ENCODE data around the gene SH3GL1. TPM values are rescaled to one million over a fixed set of nuclear protein-coding genes. Genes with fewer than 3 reads are reported as not detected.

Gene SH3GL1
- polyA plus RNA-seq, 1 donor (not counting 4 experiments of a cell fraction or from before 2014, with no cell fraction given) = 47.4 TPM

DNA sequence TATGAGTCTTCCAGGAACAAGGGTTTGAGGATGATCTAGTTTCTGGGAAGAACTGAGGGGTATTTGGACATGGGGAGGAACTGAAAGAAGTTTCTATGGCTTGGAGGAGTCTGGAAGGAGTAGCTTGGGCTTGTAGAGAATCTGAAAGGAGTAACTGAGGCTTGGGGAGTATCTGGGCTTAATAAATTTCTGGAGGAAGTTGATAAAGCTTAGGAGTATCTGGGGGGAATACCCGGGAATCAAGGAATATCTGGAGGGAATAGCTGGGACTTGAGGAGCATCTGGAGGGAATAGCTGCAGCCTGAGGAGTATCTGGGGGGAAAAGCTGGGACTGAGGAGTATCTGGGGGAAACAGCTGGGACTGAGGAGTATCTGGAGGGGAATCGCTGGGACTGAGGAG lies 79.9 kb downstream of the SH3GL1 start:
- no peak overlapping the region for H3K4me2 ChIP-seq (ENCODE audit: control insufficient read depth, extremely low read depth, insufficient read depth, low read depth, low read length)
- no peaks in the 10 kb centered on the region for H3K9me3 ChIP-seq (ENCODE audit: control insufficient read depth, low read depth, low read length)
- no peak overlapping the region for H2AFZ ChIP-seq (ENCODE audit: control insufficient read depth, low read length)
- peaks cover 0 to 4% of the 10 kb centered on the region in 2 experiments for H3K36me3 ChIP-seq (ENCODE audit: control insufficient read depth in 2 of 2, extremely low read depth in 1 of 2, insufficient read depth in 2 of 2, low read length in 2 of 2)
- FAIRE-seq = no peak
- H3K4me3 ChIP-seq (ENCODE audit: control insufficient read depth in 2 of 3, extremely low read depth in 1 of 3, insufficient read depth in 2 of 3, low read depth in 1 of 3, low read length in 3 of 3) = no peak overlapping the region
- TF ChIP-seq, protein P1, sequence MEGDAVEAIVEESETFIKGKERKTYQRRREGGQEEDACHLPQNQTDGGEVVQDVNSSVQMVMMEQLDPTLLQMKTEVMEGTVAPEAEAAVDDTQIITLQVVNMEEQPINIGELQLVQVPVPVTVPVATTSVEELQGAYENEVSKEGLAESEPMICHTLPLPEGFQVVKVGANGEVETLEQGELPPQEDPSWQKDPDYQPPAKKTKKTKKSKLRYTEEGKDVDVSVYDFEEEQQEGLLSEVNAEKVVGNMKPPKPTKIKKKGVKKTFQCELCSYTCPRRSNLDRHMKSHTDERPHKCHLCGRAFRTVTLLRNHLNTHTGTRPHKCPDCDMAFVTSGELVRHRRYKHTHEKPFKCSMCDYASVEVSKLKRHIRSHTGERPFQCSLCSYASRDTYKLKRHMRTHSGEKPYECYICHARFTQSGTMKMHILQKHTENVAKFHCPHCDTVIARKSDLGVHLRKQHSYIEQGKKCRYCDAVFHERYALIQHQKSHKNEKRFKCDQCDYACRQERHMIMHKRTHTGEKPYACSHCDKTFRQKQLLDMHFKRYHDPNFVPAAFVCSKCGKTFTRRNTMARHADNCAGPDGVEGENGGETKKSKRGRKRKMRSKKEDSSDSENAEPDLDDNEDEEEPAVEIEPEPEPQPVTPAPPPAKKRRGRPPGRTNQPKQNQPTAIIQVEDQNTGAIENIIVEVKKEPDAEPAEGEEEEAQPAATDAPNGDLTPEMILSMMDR (optimal IDR thresholded peaks at IDR 0.05 in 1 of 3, IDR thresholded peaks at IDR 0.05 in 1 of 3, conservative IDR thresholded peaks at IDR 0.05 in 1 of 3; ENCODE audit: extremely low read depth in 1 of 3, insufficient read depth in 2 of 3, low read length in 3 of 3) = no peak
- no peak for TF ChIP-seq EZH2 (IDR thresholded peaks at IDR 0.05; ENCODE audit: low read length)
- H3K9ac ChIP-seq (ENCODE audit: control insufficient read depth, extremely low read depth, insufficient read depth, low read length) = no peak overlapping the region
- no peaks in the 10 kb centered on the region for H4K20me1 ChIP-seq (ENCODE audit: control insufficient read depth, extremely low read depth, insufficient read depth, low read length)
- no peak overlapping the region for H3K27ac ChIP-seq (ENCODE audit: control insufficient read depth, insufficient read depth, low read length)
- no peaks in the 10 kb centered on the region for H3K27me3 ChIP-seq (ENCODE audit: control insufficient read depth, extremely low read depth, insufficient read depth, low read length)
- H3K4me1 ChIP-seq (ENCODE audit: control insufficient read depth, extremely low read depth, insufficient read depth, low read length) = no peaks in the 10 kb centered on the region
- no peaks in the 10 kb centered on the region for H3K79me2 ChIP-seq (ENCODE audit: control insufficient read depth, insufficient read depth, low read length)
- dilution Hi-C loops (cut with MboI; ENCODE audit: extremely low pct_ligation_motif_present, low sequenced_read_pairs) = no loop called here
- no peak for DNase-seq (ENCODE audit: low read depth, low spot score)
- H3K9me1 ChIP-seq (ENCODE audit: control insufficient read depth, extremely low read depth, insufficient read depth, low read length) = no peaks in the 10 kb centered on the region

DNA sequence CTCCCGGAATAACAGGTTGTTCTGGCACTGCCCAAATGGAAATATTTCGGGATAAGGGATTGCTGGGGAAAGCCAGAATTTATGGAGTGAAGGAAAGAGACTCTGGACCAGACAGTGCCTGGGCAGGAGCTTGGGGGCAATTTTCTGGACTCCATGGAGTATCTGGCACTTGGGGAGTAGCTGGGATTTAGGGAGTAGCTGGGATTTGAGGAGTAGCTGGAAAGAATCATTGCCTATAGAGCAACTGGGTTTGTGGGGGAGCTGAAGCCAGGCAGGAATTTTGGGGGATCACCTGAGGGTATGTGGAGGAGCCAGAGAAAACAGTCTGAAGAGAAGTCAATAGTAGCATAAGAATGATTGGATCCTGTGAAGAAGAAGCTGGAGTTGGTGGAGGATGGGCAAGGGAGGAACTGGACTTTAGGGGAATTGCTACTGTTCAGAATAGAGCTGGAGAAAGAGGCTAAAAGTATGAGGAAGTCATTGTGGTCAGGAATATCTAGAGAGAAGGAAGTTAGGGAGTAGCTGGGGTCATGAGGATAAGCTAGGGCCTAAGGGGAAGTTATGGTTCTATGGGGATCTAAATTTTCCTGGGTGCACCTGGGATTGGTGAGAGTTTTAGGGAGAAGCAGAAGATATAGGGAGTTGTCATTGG lies 81.2 kb downstream of the SH3GL1 start:
- H3K9me1 ChIP-seq (ENCODE audit: control insufficient read depth, extremely low read depth, insufficient read depth, low read length) = no peaks in the 10 kb centered on the region
- H2AFZ ChIP-seq (ENCODE audit: control insufficient read depth, low read length) = no peak overlapping the region
- no peak for FAIRE-seq
- no peaks in the 10 kb centered on the region for H3K4me1 ChIP-seq (ENCODE audit: control insufficient read depth, extremely low read depth, insufficient read depth, low read length)
- no peak overlapping the region for H3K9ac ChIP-seq (ENCODE audit: control insufficient read depth, extremely low read depth, insufficient read depth, low read length)
- peaks cover 0 to 1% of the 10 kb centered on the region in 2 experiments for H3K36me3 ChIP-seq (ENCODE audit: control insufficient read depth in 2 of 2, extremely low read depth in 1 of 2, insufficient read depth in 2 of 2, low read length in 2 of 2)
- H3K4me3 ChIP-seq (ENCODE audit: control insufficient read depth in 2 of 3, extremely low read depth in 1 of 3, insufficient read depth in 2 of 3, low read depth in 1 of 3, low read length in 3 of 3) = no peak overlapping the region
- H4K20me1 ChIP-seq (ENCODE audit: control insufficient read depth, extremely low read depth, insufficient read depth, low read length) = no peaks in the 10 kb centered on the region
- no peaks in the 10 kb centered on the region for H3K79me2 ChIP-seq (ENCODE audit: control insufficient read depth, insufficient read depth, low read length)
- H3K4me2 ChIP-seq (ENCODE audit: control insufficient read depth, extremely low read depth, insufficient read depth, low read depth, low read length) = no peak overlapping the region
- H3K27me3 ChIP-seq (ENCODE audit: control insufficient read depth, extremely low read depth, insufficient read depth, low read length) = no peaks in the 10 kb centered on the region
- H3K9me3 ChIP-seq (ENCODE audit: control insufficient read depth, low read depth, low read length) = no peaks in the 10 kb centered on the region
- no peak for TF ChIP-seq EZH2 (IDR thresholded peaks at IDR 0.05; ENCODE audit: low read length)
- TF ChIP-seq, protein P1 (optimal IDR thresholded peaks at IDR 0.05 in 1 of 3, IDR thresholded peaks at IDR 0.05 in 1 of 3, conservative IDR thresholded peaks at IDR 0.05 in 1 of 3; ENCODE audit: extremely low read depth in 1 of 3, insufficient read depth in 2 of 3, low read length in 3 of 3) = no peak
- H3K27ac ChIP-seq (ENCODE audit: control insufficient read depth, insufficient read depth, low read length) = no peak overlapping the region
- dilution Hi-C loops (cut with MboI; ENCODE audit: extremely low pct_ligation_motif_present, low sequenced_read_pairs) = no loop called here
- DNase-seq (ENCODE audit: low read depth, low spot score) = no peak

Measured in keratinocyte (primary cell).